NCI-H1417 (cell line): Measurements from ENCODE around the gene DCC.
A peak's percentile ranks its signal among the peaks of the same experiment; 100 is the strongest.
"Not testable (repeated sequence)": the region's sequence is repeated elsewhere in the genome, so short reads cannot be mapped to it uniquely, and the experiment has no call there.

Experiments
- DNase-seq, 3 experiments: peaks; one replicate each; lab custom pipeline; 2025; lab: John Stamatoyannopoulos, UW

DCC gene

DNA sequence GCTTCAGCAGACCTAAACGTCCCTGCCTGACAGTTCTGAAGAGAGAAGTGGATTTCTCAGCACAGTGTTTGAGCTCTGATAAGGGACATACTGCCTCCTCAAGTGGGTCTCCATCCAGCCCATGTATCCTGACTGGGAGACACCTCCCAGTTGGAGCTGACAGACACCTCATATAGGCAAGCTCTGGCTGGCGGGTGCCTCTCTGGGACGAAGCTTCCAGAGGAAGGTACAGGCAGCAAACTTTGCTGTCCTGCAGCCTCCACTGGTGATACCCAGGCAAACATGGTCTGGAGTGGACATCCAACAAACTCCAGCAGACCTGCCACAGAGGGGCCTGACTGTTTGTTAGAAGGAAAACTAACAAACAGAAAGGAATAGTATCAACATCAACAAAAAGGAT, 1156.0 kb downstream of the DCC start:
- DNase-seq = no peak

DNA sequence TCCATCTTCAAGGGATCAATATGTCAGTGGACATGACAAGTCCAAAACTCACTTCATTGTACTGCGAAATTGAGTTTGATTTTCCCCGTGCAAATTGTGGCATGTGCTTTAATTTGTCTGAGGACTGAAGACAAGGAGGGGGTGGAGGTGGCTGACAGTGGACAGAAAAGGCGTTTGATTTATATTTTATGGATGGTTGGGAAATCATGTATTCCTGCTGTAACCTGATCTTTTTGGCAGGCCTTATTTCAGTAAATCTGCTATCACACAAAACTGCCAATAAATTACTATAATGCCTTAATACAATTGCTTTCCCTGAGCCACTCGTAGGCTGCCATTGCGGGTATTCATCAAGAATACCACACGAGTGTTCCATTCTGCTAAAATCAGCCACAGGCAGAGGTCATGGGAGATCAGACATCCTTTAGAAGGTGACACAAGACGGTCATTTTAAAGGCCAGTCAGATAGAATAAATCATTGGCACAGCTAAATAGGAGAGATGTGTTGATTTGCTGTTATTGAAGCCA, 1164.0 kb downstream of the DCC start:
- peak in 1 of 3 experiments; percentile 64 for DNase-seq

DNA sequence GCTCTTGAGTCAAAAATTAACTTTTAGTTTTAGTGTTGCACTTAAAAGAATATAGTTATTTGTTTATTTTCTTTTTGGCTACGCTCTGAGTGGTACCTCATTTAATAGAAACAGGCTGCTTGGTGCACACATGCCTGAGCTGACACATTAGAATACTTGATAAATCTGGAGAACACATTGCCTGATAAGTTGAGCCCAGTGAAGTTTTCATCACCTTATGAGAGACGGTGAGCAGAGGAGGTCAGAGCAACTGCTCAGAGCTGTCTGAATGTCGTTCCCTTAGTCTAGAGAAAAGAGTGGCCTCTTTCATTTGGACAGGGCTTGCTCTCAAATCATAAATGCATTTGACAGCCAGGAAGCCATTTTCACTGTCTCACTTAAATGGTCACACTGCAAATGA, 1168.5 kb downstream of the DCC start:
- no peak for DNase-seq

DNA sequence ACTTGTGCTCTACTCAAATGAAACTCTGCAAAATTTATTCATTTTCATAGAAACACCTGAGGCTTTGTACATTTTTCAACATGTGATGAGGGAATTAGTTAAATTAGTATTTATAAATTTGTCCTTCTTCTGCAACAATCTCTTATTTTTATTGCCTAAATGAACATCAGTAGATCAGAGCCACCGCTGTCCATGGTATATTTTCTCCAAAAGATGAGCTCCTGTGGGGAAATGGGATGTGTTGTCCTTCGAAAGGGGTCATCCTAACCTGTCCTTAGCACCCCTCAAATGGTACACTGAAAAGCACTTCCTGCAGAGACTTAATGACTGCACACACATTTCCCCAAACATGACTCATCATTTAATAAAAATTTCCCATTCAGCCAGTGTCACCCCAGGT, 1169.9 kb downstream of the DCC start:
- peak in 2 of 3 experiments; percentile 54 to 80 for DNase-seq

DNA sequence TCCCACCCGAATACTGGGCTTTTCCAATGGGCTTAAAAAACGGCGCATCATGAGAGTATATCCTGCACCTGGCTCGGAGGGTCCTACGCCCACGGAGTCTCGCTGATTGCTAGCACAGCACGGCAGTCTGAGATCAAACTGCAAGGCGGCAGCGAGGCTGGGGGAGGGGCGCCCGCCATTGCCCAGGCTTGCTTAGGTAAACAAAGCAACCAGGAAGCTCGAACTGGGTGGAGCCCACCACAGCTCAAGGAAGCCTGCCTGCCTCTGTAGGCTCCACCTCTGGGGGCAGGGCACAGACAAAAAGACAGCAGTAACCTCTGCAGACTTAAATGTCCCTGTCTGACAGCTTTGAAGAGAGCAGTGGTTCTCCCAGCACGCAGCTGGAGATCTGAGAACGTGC, 1171.7 kb downstream of the DCC start:
- not testable (repeated sequence) for DNase-seq

DNA sequence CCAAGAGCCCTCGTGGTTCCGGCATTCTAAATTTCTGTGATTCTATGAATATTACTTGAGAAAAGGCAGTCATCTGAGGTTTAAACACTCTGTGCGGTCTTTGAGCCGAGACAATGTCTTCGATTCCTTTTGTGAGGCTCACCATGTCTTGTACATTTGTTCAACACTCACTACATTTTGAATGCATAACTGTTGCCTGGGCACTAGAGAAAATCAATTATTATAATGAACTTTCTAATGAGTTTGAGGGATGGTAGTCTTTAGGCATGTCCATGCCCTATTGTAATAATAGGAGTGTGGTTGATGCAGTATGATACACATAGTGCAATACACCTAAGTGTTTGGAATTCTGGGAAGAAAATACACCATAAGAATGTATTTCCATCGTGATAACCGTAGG, 1181.1 kb downstream of the DCC start:
- DNase-seq = no peak

DNA sequence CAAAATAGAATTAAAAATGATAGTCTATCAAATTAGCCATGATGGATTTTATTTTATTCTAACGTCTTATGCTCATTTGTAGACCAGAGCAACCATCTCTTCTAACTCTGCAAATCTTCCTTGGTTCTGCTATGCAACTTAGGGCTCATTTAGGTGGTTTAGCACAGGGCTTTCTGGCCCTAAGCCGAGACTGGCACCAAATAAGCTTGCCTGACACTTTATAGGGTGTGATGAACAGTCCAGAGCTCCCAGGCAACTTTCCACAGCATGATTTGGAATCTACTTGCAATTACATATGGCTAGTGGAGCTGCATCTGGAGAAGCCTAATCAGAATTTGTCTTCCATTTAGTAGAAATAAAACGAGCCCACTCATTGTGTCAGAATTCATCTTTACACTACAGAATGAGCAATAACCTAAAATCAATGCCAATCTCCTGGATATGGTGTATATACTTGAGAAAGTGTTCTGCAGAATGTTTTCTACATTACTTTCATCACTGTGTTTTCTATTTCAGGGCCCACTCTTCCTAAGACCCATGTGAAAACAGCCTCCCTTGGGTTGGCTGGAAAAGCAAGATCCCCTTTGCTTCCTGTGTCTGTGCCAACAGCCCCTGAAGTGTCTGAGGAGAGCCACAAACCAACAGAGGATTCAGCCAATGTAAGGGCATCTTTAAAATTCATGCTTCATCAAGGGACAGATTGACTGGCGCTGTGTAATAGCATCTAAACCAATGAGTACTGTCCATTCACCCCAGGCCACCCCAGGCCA, 1186.3 kb downstream of the DCC start:
- no peak for DNase-seq

DNA sequence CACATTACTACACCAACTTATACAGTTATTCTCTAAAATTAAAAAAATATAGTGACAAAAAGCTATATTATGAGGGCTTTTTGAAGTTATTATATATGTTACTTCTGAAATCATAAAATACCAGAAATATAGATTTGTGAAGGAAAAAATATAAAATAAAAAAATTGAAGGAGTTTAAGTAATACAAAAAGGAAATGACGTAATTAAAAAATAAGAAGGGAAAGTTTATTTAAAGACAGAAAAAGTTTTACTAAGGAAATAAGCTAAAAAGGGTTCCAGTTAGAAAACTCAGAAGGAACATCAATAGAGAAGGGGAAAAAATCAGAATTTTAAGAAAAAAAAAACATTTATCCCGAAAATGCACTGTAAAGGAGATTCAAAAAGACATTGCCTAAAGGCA, 1187.4 kb downstream of the DCC start:
- no peak for DNase-seq

DNA sequence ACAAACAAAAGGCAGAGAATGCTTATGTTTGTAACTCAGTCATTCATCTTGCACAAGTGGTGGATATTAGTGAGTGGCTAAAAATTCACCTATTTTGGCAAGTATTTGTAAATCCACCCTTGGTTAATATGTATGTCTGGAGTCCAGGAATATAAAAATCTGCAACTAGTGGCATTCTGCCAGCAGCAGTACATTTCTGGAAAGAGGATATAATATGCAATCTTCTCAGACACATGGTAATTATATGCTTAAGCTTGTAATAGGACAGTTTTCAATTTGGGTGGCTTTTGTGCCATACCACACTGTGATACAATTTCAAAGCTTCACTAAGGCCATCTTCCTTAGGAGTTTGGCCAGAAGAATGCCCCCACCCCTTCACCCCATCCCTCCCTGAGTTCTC, 1191.2 kb downstream of the DCC start:
- DNase-seq = no peak

DNA sequence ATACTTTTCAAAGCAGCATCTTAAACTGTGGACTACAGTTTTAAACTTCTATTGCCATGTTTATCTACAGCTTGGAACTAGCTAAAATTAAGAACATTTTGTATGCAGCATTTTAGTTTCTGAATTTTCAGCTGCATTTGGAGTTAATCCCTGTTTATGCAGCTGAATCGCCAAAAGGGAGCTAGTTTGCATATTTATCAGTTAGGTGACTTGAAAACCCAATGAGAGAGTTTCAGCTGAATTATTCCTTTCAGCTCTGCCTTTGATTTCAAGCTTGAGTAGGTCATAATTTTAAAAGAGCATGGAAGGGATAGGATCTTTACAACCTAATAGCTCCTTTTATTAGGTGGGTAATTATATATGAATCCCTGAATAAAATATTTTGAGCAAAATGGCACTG, 1191.9 kb downstream of the DCC start:
- DNase-seq = no peak

DNA sequence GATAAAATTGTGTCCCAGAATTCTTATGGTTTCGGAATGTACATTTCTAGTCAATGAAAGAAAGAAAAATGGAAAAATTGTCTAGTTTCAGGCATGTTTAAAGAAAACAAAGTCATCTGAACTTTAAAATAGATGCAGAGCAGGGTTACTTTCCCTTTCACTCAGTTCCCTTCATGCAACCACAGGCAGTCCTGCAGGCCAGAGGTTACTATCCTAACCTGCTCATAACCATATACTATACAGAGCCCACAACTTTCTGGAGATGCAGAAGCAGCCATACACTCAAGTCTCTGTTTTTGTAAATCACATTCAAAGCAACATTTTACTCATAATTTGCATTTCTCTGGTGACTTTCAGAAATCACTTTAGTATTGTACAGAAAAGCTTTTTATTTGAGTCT, 1194.2 kb downstream of the DCC start:
- no peak for DNase-seq

DNA sequence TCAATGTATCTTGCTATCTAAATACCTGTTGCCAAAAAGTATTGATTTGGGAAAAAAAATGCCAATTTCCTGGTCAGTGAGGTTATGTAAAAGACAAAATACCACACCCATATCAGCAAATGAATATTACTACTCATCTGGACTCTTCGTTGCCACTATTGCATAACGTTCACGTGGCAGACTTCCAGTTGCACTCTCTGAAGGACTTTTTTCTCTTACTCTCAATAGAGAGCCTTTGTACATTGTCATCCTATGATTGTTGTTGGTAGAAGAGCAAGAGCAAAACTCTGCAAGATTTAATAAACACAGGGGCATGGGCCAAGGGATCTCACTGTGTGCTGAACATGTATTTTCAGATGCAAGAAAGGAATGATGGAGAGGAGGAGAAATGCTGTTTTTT, 1194.7 kb downstream of the DCC start:
- no peak for DNase-seq

DNA sequence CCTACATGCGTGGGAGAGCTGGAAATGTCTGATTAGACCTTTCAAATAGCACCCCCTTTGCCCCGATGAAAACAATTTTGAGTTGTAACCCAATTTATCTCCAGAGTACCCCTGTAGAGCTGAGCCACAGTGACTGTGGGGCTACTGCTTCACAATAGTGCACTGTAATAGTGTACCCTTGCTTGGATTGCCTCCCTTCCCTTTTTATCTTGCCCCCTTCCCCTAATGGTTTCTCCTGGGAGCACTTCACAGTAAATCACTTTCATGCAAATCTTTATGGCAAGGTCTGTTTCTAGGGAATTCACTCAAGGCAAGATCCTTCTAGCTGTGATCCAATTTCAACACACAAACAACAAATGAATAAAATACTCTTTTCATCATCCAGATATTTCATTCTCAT, 1196.9 kb downstream of the DCC start:
- no peak for DNase-seq

DNA sequence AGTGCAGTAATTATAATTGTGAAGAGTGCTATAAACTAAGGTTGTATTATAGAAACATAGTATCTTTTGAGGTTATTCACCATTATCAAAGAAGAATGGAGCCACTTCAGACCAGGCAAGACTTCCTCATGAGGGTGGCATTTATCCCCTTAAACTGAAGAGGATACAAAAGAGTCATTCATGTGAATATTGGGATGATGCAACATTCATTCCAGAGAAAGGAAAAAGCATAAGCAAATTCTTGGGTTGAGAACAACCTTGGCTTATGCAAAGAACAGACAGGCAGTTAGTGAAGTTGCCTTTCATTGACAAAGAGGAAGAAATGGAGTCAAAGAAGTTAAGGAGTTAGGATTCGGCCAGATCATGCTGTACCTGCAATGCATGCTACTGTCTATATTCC, 1201.9 kb downstream of the DCC start:
- DNase-seq = peak in 1 of 3 experiments; percentile 34

DNA sequence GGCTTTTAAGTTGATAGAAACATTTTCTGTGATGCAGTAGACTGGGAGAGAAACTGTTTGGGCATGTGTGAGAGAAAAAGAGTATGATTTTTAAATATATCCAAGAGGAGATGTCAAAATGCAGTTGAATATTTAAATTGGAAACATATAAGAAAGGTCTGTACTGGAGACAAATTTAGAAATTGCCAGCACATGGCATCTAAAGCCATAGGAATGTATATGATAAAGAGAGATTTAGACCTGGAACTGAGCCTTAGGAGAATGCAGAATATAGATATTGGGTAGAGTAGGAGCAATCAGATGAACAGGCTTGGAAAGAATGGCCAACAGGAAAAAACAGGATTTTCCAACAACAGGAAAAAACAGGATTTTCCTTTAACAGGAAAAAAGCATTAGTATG, 1203.7 kb downstream of the DCC start:
- no peak for DNase-seq

DNA sequence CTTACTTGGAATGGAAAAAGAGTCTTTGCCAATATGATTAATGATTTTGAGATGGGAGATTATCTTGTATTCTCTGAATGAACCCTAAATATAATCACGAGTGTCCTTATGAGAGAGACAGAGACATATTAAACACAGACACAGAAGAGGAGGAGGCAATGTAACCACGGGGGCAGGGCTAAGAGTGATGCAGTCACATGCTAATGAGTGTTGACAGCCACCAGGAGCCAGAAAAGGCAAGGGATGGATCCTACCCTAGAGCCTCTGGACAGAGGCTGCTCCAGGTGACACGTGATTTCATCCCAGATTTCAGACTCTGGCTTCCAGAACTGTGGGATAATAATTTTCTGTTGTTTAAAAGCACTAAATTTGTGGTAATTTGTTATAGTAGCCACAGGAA, 1204.9 kb downstream of the DCC start:
- peak in 1 of 3 experiments; percentile 0 for DNase-seq

DNA sequence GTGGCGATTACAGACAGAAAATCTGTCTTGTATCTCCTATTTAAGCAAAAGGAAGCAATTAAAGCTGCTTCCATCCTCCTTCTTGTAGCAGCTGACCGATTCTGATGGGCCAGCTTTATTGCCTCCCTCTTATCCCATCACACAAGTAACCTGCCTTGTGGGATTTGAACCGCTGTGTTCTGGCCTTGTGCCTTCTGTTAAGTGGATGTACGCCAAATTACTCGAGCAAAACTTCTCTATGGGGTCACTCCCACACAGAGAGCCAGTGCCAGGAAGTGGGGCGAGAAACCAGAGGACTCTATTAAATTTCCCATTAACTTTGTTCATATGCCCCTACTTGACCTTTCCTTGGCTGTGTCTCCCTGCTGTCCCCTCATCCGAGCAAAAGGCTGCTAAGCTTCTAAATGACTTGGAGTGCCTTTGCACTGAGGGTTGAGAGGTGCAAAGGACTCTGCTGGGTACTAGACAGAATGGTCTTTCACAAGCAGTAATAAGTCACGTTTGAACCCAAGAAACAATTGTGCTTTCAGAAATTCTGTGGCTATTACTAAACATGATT, 1212.0 kb downstream of the DCC start:
- DNase-seq = no peak

DNA sequence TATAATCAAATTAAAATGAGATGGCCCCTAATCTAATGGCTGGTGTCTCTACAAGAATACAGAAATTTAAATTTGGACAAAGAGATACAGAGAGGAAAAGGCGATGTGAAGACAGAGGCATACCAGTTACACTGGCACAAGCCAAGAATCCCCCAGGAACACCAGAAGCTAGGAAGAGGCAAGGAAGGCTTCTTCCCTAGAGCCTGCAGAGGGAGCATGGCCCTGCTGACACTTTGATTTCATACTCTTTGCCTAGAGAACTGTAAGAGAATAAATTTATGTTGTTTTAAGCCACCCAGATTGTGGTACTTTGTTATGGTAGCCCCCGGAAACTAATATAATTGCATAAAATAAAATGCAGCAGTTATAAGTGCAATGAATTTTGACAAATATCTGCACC, 1213.0 kb downstream of the DCC start:
- DNase-seq = no peak

DNA sequence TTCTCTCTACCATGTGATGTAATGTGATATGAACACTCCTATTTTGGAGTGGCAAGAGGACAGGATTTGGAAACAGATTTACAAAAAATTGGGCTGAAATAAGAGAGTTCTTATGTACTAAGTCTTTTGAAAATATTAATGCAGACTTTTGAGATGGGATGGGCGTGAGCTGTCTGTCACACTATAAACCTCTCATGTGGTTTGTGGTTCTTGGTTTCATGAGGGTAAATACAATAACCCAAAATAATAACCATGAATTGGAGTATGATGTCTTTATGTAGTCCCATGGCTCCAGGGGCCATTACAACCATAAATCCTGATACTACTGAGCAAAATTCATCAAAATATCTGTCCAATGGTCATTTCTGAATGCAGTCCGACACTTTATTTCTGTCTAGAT, 1216.5 kb downstream of the DCC start:
- DNase-seq = peak in 1 of 3 experiments; percentile 16

DNA sequence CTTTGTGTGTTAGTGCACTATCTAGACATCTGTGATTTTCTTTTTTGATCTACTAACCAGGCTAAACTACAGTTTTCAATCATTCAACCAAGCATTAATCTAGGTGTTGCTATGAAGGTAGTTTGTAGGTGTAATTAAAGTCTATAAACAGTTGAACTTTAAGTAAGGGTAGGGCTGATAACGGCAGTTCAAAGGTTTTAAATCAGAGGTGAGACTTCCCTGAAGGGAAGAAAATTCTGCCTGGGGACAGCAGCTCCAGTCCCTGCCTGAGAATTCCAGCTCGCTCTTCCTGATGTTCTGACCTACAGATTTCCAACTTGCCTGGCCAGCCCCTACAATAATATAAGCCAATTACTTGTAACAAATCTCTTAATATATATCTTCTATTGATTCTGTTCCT, 1220.5 kb downstream of the DCC start:
- no peak for DNase-seq

DNA sequence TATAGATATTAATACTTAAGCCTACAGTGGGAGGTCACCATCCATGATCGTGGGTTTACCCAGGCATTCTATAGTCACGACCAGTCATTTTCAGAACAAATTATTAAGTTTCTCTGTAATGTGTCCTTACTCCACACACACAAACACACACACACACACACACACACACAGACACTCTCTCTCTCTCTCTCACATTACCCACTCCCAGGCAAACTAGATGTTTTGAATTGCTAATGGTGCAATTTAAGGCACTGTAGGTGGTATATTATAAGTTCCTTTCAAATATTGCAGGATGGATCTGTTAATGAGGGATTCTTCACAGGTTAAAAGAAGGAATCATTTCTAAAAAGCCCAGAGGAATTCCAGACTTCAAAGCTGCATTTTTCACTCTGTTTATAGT, 1226.6 kb downstream of the DCC start:
- peak in 2 of 3 experiments; percentile 38 to 71 for DNase-seq

DNA sequence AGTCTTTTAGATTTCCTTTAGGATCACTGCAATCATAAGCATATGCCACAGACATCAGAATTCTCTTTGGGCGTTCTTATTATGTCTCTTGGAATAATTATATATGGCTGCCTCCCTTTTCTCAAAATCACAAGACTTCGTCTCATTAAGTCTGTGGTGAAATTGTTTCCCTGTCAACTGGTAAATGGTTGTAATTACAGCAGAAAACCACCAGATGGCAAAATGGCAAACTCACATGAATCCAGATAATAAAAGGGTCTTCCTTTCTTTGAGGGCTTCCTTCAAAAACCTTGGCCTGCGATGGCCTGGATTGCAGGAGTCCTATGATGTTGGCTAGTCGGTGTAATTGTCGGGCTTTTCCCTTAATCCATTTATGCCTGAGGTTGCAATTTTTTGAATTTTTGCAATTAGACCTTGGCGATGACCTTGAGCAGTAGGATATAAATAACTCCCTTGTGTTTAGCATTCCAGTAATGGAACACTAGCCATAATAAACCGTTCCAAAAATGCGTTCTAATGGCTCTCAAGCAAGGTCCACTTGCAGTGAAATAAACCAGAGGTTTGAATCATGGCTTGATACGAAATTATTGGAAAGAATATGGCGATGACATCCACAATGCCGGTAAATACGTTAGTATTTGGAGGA, 1228.1 kb downstream of the DCC start:
- DNase-seq = peak; percentile 8 to 79 (median 38)
